ENCODE results near the gene LOXL1.
"Not testable (repeated sequence)": the region's sequence is repeated elsewhere in the genome, so short reads cannot be mapped to it uniquely, and the experiment has no call there.

LOXL1 gene

DNA sequence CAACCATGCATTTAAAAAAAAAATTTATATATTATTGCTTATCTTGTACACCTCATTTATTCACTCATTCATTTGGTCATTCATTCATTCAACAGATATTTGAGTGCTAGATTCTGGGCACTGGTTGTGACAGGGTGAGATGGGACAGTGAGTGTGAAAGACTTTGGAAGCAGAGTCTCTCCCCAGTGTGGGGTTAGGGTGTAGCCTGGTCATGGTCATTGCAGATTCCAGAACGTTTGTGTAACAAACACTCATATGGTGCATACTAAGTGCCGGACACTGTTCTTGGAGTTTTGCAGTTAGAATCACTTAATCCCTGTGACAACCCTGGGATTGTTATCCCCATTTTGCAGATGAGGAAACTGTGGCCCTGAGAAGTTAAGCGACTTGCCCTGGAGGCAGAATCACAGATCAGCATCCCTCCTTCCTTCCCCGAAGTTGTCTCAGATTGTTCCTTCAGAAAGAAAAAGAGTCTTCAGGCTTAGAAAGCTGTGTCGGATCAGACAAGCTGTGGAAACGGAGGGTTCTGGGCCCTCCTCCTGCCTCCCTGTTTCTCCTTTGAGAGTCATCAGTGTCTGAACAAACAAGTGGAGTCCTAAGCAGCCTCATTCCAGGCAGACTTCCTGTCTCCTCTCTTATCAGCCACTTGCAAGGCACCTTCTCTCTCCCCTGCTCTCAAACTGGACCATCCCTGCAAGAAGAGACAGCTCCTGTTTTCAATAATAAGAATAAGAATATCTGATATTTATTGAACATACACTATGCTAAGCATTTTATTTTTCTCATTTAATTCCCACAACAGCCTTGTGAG lies 6.3 kb downstream of the LOXL1 start:
- DNase-seq (ENCODE audit: insufficient read length, low spot score) (no peak), FAIRE-seq (no peak)
- TF ChIP-seq POLR2A (IDR thresholded peaks at IDR 0.05; ENCODE audit: low read depth, low read length), result no peak

- DNase-seq (ENCODE audit: insufficient read length, low spot score) (no peak), FAIRE-seq (no peak)
- no peak for TF ChIP-seq POLR2A (IDR thresholded peaks at IDR 0.05; ENCODE audit: low read depth, low read length)
Measured at GRCh38 chr15:73934281-73934680, 8.0 kb downstream of the LOXL1 start.

DNA sequence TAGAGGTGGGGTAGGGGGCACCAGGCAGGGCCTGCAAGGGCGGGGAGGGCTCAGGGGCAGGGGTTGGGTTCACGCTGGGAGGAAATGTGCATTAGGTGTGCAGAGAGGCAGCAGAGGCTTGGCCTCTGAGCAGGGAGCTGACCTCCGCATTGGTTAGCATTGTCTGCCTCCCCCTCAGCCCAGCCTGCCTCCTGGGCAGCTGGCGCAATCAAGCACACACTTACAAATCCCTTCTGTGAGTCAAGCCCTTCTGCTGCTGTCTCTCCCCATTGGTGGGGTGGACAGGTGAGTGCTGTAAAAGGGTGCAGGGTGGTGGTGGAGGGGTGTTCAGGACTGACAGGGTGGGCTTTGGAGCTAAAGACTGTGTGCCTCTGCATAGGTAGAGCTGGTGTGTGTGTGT lies 9.3 kb downstream of the LOXL1 start:
- DNase-seq (ENCODE audit: insufficient read length, low spot score) (no peak), FAIRE-seq (no peak)
- no peak for TF ChIP-seq POLR2A (IDR thresholded peaks at IDR 0.05; ENCODE audit: low read depth, low read length)

DNA sequence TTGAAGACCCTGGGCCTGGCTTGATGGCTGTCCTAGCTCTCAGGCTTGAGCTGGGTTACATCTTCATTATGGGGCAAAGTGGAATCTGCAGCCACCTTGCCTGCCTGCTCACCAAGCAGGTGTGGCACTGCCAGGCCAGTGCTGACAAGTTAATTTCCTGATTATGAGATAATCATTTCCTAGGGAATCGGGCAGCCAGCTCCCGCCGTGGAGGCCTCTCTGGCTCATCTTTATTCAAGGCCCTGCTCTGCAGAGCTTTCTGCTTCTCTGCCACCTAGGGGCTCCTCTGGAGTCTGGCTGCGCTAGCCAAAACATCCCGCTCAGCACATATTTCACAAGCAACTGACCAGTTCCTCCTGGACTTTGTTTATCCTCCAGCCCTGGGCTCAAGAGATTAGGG lies 9.9 kb downstream of the LOXL1 start:
- no peak for TF ChIP-seq POLR2A (IDR thresholded peaks at IDR 0.05; ENCODE audit: low read depth, low read length)
- FAIRE-seq, result no peak
- DNase-seq (ENCODE audit: insufficient read length, low spot score), result no peak

DNA sequence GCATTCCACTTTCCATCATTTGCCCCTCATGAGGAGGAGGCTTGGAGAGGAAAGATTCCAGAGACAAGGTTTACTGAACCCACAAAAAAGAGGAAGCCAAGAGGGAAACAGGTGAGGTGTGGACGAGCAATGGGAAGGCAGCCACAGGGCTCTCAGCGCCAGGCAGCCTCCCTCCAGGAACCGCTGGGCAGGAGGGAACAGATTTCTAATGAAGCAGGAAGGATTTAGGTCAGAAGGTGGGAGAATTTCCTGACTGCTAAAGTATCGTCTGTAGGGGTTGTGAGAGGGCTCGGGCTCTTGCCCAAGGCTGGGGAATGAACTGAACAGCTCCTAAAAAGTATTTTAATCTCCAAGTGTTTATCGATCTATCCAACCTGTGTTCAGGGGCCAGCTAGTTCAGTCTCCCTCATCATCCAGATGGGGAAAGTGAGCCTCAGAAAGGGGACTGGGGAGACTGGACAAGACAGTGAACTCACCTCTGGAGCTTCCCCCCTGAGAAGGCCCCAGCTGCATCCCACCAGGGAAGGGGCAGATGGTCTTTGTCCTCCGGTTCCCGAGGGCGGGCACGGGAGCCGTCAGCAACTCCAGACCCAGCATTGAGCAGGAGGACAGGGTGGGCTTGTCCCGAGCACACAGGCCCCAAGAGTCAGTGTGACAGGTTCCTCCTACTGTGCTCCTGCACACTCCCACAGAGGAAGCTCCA lies 10.5 kb downstream of the LOXL1 start:
- DNase-seq (ENCODE audit: insufficient read length, low spot score), result no peak
- FAIRE-seq, result no peak
- no peak for TF ChIP-seq POLR2A (IDR thresholded peaks at IDR 0.05; ENCODE audit: low read depth, low read length)

DNA sequence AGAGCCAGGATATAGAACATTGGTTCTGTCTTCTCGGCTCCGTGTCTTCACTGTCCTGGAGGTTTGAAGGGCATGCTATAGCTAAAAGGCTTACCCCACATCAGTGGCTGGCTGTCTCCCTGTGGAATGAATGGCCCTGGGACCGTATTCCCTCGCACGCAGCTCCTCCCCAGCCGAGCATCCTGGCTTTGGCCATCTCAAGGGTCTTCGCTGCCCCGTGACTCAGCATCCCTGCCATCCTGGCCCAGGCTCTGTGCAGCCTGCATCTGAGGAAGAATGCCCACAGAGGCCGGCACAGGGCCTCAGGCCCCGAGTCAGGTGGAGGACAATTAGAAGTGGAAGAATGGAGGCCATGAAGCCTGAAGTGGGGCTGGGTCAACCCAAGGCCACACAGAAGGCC lies 11.0 kb downstream of the LOXL1 start:
- DNase-seq (ENCODE audit: insufficient read length, low spot score) (no peak), FAIRE-seq (no peak)
- TF ChIP-seq POLR2A (IDR thresholded peaks at IDR 0.05; ENCODE audit: low read depth, low read length), result no peak

GRCh38 chr15:73937726-73938125 lies 11.5 kb downstream of the LOXL1 start:
- FAIRE-seq (no peak), DNase-seq (ENCODE audit: insufficient read length, low spot score) (no peak)
- no peak for TF ChIP-seq POLR2A (IDR thresholded peaks at IDR 0.05; ENCODE audit: low read depth, low read length)

- not testable (repeated sequence) for FAIRE-seq
Measured at GRCh38 chr15:73938516-73938915, 12.3 kb downstream of the LOXL1 start.

DNA sequence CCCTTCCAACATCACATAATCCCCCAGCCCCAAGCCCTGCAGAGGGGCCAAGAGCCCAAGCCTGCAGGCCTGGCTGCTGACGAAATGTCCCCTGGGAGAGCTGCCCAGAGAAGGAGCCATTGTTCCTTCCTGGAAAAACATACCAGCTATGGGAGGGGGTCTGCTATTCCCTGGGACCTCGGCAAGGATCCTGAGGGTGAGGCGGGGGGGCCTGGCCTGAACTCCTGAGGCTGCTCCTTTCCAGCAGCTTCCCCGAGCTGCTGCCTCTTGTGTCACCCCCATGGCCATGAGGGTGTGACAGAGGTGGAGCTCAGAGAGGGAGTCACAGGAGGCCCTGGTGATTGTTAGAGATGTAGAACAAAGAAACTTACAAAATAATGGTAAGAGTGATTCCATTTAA lies 12.9 kb downstream of the LOXL1 start:
- no peak for TF ChIP-seq POLR2A (IDR thresholded peaks at IDR 0.05; ENCODE audit: low read depth, low read length)
- FAIRE-seq (no peak), DNase-seq (ENCODE audit: insufficient read length, low spot score) (no peak)

More at GRCh38 chr15:73938516-73938915, 12.3 kb downstream of the LOXL1 start:
- not testable (repeated sequence) for DNase-seq (ENCODE audit: insufficient read length, low spot score)

- no peak for DNase-seq (ENCODE audit: insufficient read length, low spot score)
- FAIRE-seq, result no peak
- no peak for TF ChIP-seq POLR2A (IDR thresholded peaks at IDR 0.05; ENCODE audit: low read depth, low read length)
Measured at GRCh38 chr15:73940061-73940981, 14.1 kb downstream of the LOXL1 start.

DNA sequence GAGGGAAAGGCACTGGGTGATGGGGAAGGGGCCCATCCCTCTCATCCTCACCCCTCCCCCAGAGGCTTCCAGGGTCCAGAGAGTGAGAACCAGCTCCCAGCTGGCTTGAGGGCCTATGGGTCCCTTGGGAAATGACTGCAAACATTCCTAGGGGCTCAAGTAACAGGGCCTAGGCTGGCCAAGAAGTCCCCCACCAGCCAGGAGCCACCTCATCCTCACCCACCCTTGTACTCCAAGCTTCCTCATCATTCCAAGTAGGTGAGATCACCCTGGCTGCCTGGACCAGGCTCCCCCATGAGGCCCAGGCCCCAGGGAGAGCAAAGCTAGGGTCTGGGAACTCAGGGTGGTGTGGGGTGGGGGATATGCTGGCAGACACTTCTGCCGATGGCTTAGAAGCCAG lies 14.8 kb downstream of the LOXL1 start:
- DNase-seq (ENCODE audit: insufficient read length, low spot score) (peak; percentile 38), FAIRE-seq (no peak)
- TF ChIP-seq POLR2A (IDR thresholded peaks at IDR 0.05; ENCODE audit: low read depth, low read length), result no peak

DNA sequence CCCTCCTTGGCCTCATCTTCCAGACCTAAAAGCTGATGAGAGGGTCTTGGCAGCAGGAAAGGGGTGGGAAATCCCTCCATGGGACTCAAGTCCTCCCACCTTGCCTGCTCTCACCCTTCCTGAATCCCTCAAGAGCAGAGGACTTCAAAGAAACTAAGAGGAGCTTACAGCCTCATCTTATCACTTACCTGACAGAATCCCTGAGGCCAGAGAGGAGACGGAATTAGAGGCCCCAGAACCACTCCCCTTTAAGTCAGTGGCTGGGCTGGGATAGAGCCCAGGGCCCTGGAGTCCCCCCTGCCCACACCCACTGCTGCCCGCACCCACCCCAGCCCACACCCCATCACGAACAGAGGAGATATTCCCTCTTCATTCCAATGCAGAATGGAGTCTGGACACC lies 15.2 kb downstream of the LOXL1 start:
- no peak for DNase-seq (ENCODE audit: insufficient read length, low spot score)
- no peak for FAIRE-seq
- TF ChIP-seq POLR2A (IDR thresholded peaks at IDR 0.05; ENCODE audit: low read depth, low read length), result no peak

DNA sequence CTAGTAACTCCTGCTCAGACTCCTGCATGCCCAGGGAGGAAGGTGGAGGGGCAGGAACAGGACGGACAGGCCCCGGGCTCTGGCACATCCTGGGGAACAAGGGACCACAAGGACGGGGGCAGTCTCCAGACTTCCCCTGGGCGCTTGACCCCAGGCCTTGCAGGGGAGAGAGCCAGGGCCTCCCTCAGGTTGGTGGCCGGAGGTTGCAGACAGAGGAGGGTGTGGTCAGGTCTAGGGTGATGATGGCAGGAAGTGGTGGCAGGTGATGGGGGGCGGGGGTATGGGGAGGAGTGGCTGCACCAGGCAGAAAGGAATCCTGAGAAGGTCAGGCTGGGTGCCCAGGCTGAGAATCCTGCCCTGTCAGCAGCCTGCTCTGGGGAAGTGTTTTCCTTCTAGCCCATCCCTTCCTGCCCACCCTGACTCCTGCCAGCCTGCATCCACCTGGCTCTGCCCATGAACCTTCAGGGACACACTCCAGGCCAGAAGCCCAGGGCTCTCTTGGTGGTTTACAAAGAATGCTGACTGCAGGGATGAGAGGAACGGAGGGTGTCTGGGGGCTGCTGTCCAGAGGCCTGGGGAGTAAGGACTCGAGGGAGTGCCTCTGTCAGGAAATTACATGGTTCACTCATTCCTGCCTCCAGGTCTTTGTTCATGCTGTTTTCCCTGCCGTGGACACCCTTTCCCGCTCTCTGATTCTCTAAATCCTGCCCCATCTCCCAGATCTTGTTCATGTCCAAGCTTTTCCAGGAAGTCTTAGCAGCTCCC lies 15.8 kb downstream of the LOXL1 start:
- DNase-seq (ENCODE audit: insufficient read length, low spot score) (no peak), FAIRE-seq (no peak)
- no peak for TF ChIP-seq POLR2A (IDR thresholded peaks at IDR 0.05; ENCODE audit: low read depth, low read length)
